SK-N-SH treated with all-trans-retinoic acid at 6 μM for 48 hours (cell line): ENCODE measurements around the gene NKD2.

Source experiments
- ATAC-seq: fragments of 200-7000 bp; cut with Tn5 transposase; 3 replicates; pipeline ENCODE4 v1.9.1; 2020; ENCODE audit warnings: mild to moderate bottlenecking, moderate library complexity
- ARNTL ChIP-seq: fragments of 450-650 bp; formaldehyde crosslinking; IDR thresholded peaks from 2 replicates; pipeline ENCODE4 v1.5.0; 2020; ENCODE audit warnings: low read depth, mild to moderate bottlenecking, moderate library complexity, borderline replicate concordance
- CSDC2 ChIP-seq: fragments of 250-450 bp; sonication (Bioruptor Pico); IDR thresholded peaks from 2 replicates; pipeline ENCODE4 v1.5.0; 2020; ENCODE audit warnings: mild to moderate bottlenecking, moderate library complexity
- ESRRG ChIP-seq: fragments of 250-450 bp; sonication (Bioruptor Pico); IDR thresholded peaks from 2 replicates; pipeline ENCODE4 v1.6.1; 2021; ENCODE audit warnings: mild to moderate bottlenecking
- GLIS3 ChIP-seq: fragments of 250-450 bp; sonication (Bioruptor Pico); IDR thresholded peaks from 2 replicates; pipeline ENCODE4 v1.5.0; 2020; ENCODE audit warnings: mild to moderate bottlenecking, moderate library complexity
- ISL1 ChIP-seq: fragments of 250-450 bp; sonication (Bioruptor Pico); IDR thresholded peaks from 2 replicates; pipeline ENCODE4 v2.1.2; 2022; ENCODE audit warnings: mild to moderate bottlenecking, moderate library complexity
- PPARA ChIP-seq: fragments of 250-450 bp; sonication (Bioruptor Pico); IDR thresholded peaks from 2 replicates; pipeline ENCODE4 v1.5.0; 2020; ENCODE audit warnings: mild to moderate bottlenecking, borderline replicate concordance
- SNAI2 ChIP-seq: fragments of 250-450 bp; sonication (Bioruptor Pico); IDR thresholded peaks from 2 replicates; pipeline ENCODE4 v1.5.0; 2020; ENCODE audit warnings: mild to moderate bottlenecking, moderate library complexity
- TCF4 ChIP-seq: fragments of 250-450 bp; sonication (Bioruptor Pico); IDR thresholded peaks from 2 replicates; pipeline ENCODE4 v1.8.0; 2021; ENCODE audit warnings: mild to moderate bottlenecking, moderate library complexity, borderline replicate concordance
- TOX ChIP-seq: fragments of 250-450 bp; sonication (Bioruptor Pico); IDR thresholded peaks from 2 replicates; pipeline ENCODE4 v1.8.0; 2021; ENCODE audit warnings: mild to moderate bottlenecking, moderate library complexity, borderline replicate concordance
- ZC3H10 ChIP-seq: fragments of 250-450 bp; sonication (Bioruptor Pico); IDR thresholded peaks from 2 replicates; pipeline ENCODE4 v1.5.1; 2021; ENCODE audit warnings: mild to moderate bottlenecking, moderate library complexity
- ZFP30 ChIP-seq: fragments of 450-650 bp; formaldehyde crosslinking; IDR thresholded peaks from 2 replicates; pipeline ENCODE4 v1.5.0; 2022; ENCODE audit warnings: mild to moderate bottlenecking, moderate library complexity
- ZNF565 ChIP-seq: fragments of 450-650 bp; formaldehyde crosslinking; conservative IDR thresholded peaks from 2 replicates; pipeline ENCODE4 v1.5.0; 2020; ENCODE audit warnings: low read depth, mild to moderate bottlenecking, moderate library complexity
- ZNF70 ChIP-seq: fragments of 450-650 bp; formaldehyde crosslinking; IDR thresholded peaks from 2 replicates; pipeline ENCODE4 v1.5.0; 2020; ENCODE audit warnings: mild to moderate bottlenecking, moderate library complexity
- ZNF8 ChIP-seq: fragments of 450-650 bp; formaldehyde crosslinking; IDR thresholded peaks from 2 replicates; pipeline ENCODE4 v1.5.0; 2020; ENCODE audit warnings: mild to moderate bottlenecking, moderate library complexity
- TF ChIP-seq, protein P1 (sequence below): fragments of 250-450 bp; sonication (Bioruptor Pico); IDR thresholded peaks from 2 replicates; pipeline ENCODE4 v1.5.1; 2020; ENCODE audit warnings: low read depth, mild to moderate bottlenecking, moderate library complexity
- TF ChIP-seq, protein P2 (sequence below): fragments of 250-450 bp; sonication (Bioruptor Pico); IDR thresholded peaks from 2 replicates; pipeline ENCODE4 v1.5.0; 2020; ENCODE audit warnings: mild to moderate bottlenecking, moderate library complexity
- TF ChIP-seq, protein P3 (sequence below): fragments of 250-450 bp; sonication (Bioruptor Pico); IDR thresholded peaks from 2 replicates; pipeline ENCODE4 v1.8.0; 2020; ENCODE audit warnings: mild to moderate bottlenecking, moderate library complexity, borderline replicate concordance
- TF ChIP-seq, protein P4 (sequence below): fragments of 250-450 bp; sonication (Bioruptor Pico); IDR thresholded peaks from 2 replicates; pipeline ENCODE4 v1.5.1; 2021; ENCODE audit warnings: mild to moderate bottlenecking, moderate library complexity

The NKD2 gene

DNA sequence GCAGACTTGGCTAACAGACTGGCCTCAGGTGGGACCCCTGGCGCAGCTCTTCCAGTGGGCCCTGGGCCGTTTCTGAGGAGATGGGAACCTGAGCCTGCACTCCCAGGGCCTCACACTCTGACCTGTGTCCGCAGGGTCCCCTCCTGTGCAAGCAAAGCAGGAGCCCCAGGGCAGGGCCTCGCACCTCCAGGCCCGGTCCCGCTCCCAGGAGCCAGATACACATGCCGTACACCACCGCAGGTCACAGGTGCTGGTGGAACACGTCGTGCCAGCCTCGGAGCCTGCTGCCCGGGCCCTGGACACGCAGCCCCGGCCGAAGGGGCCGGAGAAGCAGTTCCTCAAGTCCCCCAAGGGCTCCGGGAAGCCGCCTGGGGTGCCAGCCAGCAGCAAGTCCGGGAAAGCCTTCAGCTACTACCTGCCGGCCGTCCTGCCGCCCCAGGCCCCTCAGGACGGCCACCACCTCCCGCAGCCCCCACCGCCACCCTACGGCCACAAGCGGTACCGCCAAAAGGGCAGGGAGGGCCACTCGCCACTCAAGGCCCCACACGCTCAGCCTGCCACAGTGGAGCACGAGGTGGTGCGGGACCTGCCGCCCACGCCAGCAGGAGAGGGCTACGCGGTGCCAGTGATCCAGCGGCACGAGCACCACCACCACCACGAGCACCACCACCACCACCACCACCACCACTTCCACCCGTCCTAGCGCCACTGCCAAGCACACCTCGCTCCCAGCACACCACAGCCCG is 29.2 kb downstream of the NKD2 start:
- no peak for ATAC-seq
- TF ChIP-seq ZFP30 (CRISPR knock-in tag) (no peak), TCF4 (CRISPR knock-in tag) (no peak), ARNTL (CRISPR knock-in tag) (no peak), ZC3H10 (no peak), GLIS3 (no peak)
- TF ChIP-seq, protein P1, sequence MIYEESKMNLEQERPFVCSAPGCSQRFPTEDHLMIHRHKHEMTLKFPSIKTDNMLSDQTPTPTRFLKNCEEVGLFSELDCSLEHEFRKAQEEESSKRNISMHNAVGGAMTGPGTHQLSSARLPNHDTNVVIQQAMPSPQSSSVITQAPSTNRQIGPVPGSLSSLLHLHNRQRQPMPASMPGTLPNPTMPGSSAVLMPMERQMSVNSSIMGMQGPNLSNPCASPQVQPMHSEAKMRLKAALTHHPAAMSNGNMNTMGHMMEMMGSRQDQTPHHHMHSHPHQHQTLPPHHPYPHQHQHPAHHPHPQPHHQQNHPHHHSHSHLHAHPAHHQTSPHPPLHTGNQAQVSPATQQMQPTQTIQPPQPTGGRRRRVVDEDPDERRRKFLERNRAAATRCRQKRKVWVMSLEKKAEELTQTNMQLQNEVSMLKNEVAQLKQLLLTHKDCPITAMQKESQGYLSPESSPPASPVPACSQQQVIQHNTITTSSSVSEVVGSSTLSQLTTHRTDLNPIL (CRISPR knock-in tag) = no peak
- TF ChIP-seq, protein P2, sequence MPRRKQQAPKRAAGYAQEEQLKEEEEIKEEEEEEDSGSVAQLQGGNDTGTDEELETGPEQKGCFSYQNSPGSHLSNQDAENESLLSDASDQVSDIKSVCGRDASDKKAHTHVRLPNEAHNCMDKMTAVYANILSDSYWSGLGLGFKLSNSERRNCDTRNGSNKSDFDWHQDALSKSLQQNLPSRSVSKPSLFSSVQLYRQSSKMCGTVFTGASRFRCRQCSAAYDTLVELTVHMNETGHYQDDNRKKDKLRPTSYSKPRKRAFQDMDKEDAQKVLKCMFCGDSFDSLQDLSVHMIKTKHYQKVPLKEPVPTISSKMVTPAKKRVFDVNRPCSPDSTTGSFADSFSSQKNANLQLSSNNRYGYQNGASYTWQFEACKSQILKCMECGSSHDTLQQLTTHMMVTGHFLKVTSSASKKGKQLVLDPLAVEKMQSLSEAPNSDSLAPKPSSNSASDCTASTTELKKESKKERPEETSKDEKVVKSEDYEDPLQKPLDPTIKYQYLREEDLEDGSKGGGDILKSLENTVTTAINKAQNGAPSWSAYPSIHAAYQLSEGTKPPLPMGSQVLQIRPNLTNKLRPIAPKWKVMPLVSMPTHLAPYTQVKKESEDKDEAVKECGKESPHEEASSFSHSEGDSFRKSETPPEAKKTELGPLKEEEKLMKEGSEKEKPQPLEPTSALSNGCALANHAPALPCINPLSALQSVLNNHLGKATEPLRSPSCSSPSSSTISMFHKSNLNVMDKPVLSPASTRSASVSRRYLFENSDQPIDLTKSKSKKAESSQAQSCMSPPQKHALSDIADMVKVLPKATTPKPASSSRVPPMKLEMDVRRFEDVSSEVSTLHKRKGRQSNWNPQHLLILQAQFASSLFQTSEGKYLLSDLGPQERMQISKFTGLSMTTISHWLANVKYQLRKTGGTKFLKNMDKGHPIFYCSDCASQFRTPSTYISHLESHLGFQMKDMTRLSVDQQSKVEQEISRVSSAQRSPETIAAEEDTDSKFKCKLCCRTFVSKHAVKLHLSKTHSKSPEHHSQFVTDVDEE = no peak
- TF ChIP-seq, protein P3, sequence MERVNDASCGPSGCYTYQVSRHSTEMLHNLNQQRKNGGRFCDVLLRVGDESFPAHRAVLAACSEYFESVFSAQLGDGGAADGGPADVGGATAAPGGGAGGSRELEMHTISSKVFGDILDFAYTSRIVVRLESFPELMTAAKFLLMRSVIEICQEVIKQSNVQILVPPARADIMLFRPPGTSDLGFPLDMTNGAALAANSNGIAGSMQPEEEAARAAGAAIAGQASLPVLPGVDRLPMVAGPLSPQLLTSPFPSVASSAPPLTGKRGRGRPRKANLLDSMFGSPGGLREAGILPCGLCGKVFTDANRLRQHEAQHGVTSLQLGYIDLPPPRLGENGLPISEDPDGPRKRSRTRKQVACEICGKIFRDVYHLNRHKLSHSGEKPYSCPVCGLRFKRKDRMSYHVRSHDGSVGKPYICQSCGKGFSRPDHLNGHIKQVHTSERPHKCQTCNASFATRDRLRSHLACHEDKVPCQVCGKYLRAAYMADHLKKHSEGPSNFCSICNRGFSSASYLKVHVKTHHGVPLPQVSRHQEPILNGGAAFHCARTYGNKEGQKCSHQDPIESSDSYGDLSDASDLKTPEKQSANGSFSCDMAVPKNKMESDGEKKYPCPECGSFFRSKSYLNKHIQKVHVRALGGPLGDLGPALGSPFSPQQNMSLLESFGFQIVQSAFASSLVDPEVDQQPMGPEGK (CRISPR knock-in tag) = no peak

DNA sequence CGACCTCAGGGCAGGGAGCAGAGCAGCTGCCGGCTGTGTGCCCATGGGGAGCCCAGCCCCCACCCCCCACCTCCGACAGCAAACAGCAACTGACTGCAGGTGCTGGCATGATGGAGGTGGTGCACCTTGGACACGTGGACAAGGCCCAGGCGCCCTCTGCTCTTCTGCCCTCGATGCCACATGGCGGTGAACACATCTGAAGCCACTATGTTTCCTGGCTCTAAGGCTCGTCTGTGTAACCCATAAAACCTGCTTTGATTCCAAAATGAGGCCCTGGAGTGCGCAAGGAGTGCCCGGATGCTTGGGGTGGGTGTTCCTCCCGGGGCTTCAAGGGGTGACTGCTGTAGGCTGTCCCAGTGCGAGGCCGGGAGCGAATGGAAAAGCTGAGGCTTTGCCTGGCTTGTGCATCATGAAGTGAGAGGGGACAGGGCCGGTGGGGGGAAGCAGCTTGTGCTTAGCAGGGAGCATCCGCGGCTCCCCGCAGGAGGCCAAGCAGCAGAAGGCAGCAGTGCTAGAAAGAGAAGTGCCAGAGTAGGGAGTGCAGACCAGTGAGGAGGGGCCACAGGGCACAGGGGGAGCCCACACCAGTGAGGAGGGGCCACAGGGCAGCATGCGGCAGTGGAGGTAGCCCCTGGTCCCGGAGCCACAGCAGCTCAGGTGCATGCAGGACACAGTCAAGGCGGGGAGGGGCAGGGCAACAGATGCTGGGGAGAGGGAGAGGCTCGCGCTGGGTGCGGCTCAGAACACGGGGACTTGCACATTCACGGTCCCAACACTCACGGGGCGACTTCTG is 30.0 kb downstream of the NKD2 start:
- no peak for ATAC-seq
- TF ChIP-seq ESRRG (CRISPR knock-in tag) (no peak), SNAI2 (no peak)

DNA sequence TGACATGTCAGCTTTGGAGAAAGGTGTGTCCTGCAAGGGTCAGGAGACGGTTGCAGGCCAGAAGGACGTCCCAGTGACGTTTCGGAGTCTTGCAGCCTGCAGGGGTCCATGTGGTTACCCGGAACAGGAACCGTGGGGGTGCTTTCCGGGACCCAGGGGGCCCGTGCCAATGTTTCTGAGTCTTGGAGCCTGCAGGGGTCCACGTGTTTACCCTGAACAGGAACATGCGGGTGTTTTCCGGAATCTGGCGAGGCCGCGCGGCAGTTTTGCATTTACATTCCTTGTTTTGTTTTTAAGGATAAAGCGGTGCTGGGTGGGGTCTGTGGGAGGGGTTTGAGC is 30.6 kb downstream of the NKD2 start:
- TF ChIP-seq, protein P3 (CRISPR knock-in tag) = no peak
- TF ChIP-seq ZNF8 (CRISPR knock-in tag) (no peak), ISL1 (no peak), CSDC2 (CRISPR knock-in tag) (no peak), TOX (CRISPR knock-in tag) (no peak), ZNF565 (no peak), ZNF70 (CRISPR knock-in tag) (no peak), ARNTL (CRISPR knock-in tag) (no peak), PPARA (no peak), ZC3H10 (no peak)
- TF ChIP-seq, protein P1 (CRISPR knock-in tag) = no peak
- TF ChIP-seq, protein P4, sequence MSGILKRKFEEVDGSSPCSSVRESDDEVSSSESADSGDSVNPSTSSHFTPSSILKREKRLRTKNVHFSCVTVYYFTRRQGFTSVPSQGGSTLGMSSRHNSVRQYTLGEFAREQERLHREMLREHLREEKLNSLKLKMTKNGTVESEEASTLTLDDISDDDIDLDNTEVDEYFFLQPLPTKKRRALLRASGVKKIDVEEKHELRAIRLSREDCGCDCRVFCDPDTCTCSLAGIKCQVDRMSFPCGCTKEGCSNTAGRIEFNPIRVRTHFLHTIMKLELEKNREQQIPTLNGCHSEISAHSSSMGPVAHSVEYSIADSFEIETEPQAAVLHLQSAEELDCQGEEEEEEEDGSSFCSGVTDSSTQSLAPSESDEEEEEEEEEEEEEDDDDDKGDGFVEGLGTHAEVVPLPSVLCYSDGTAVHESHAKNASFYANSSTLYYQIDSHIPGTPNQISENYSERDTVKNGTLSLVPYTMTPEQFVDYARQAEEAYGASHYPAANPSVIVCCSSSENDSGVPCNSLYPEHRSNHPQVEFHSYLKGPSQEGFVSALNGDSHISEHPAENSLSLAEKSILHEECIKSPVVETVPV (CRISPR knock-in tag) = no peak
- ATAC-seq = no peak
